ENCODE measurements around the gene SERPINA10.
"Not testable (repeated sequence)": the region's sequence is repeated elsewhere in the genome, so short reads cannot be mapped to it uniquely, and the experiment has no call there.

Gene SERPINA10

GRCh38 chr14:94278731-94279130, 14.3 kb downstream of the SERPINA10 start:
- DNase-seq, result no peak

GRCh38 chr14:94276898-94277561, 16.0 kb downstream of the SERPINA10 start:
- DNase-seq, result not testable (repeated sequence)

- no peak for DNase-seq
Measured at GRCh38 chr14:94269156-94269555, 23.9 kb downstream of the SERPINA10 start.

- not testable (repeated sequence) for DNase-seq
Measured at GRCh38 chr14:94268582-94268981, 24.5 kb downstream of the SERPINA10 start.

GRCh38 chr14:94267352-94267751, 25.7 kb downstream of the SERPINA10 start:
- no peak for DNase-seq

- not testable (repeated sequence) for DNase-seq
Measured at GRCh38 chr14:94264195-94264594, 28.9 kb downstream of the SERPINA10 start.

- DNase-seq, result no peak
Measured at GRCh38 chr14:94244182-94244581, 48.9 kb downstream of the SERPINA10 start.

GRCh38 chr14:94239406-94239805, 53.7 kb downstream of the SERPINA10 start:
- no peak for DNase-seq

- DNase-seq, result no peak
Measured at GRCh38 chr14:94237983-94238382, 55.1 kb downstream of the SERPINA10 start.

- no peak for DNase-seq
Measured at GRCh38 chr14:94237046-94237445, 56.0 kb downstream of the SERPINA10 start.

Measured in activated CD4-positive, CD25-positive, alpha-beta regulatory T cell treated with anti-CD3 and anti-CD28 coated beads, Interleukin-2, amount 50 U/mL, for 72 hours (primary cell).